Fibroblast of lung (primary cell): ENCODE data around the gene PLXNA4. TPM values are rescaled to one million over a fixed set of nuclear protein-coding genes. Genes with fewer than 3 reads are reported as not detected.

Source experiments
- DNase-seq, 2 donors: peaks; one replicate each; pipeline versions ENCODE4 v3.0.0 to v3.0.0-alpha.2; 2010; ENCODE audit warnings: low read depth in 2 of 2
- H2AFZ ChIP-seq: 2 replicates; pipeline ENCODE4 v1.5.1; 2012; ENCODE audit warnings: low read length, control low read depth, inconsistent platforms
- H3K27ac ChIP-seq: 2 replicates; pipeline ENCODE4 v1.5.1; 2011; ENCODE audit warnings: low read length, control low read depth; ENCODE audit not compliant: insufficient read depth
- H3K27me3 ChIP-seq: 2 replicates; pipeline ENCODE4 v1.5.1; 2011; ENCODE audit warnings: mild to moderate bottlenecking, low read length; ENCODE audit not compliant: control insufficient read depth, insufficient read depth
- H3K36me3 ChIP-seq: 2 replicates; pipeline ENCODE4 v1.5.1; 2011; ENCODE audit warnings: low read length; ENCODE audit not compliant: control insufficient read depth, insufficient read depth
- H3K4me1 ChIP-seq: 2 replicates; pipeline ENCODE4 v1.5.1; 2011; ENCODE audit warnings: low read length; ENCODE audit not compliant: control insufficient read depth, insufficient read depth; ENCODE audit errors: extremely low read depth
- H3K4me2 ChIP-seq: 2 replicates; pipeline ENCODE4 v1.5.1; 2011; ENCODE audit warnings: low read length, control low read depth; ENCODE audit not compliant: insufficient read depth; ENCODE audit errors: extremely low read depth
- H3K4me3 ChIP-seq, 4 experiments: fragments of 200-600 bp in 1 of 4; sonication (generic) in 1 of 4; replicated peaks in 1 of 4; 2 replicates each; pipeline ENCODE4 v1.5.1; 2011 to 2016; ENCODE audit warnings: low read length in 4 of 4, low read depth in 3 of 4, mild to moderate bottlenecking in 3 of 4, control low read depth in 2 of 4, inconsistent platforms in 1 of 4, mixed read lengths in 1 of 4; ENCODE audit not compliant: insufficient read depth in 1 of 4; ENCODE audit errors: control extremely low read depth in 1 of 4
- H3K79me2 ChIP-seq: 2 replicates; pipeline ENCODE4 v1.5.1; 2012; ENCODE audit warnings: mild to moderate bottlenecking, low read length, inconsistent platforms; ENCODE audit not compliant: control insufficient read depth, insufficient read depth
- H3K9ac ChIP-seq: 2 replicates; pipeline ENCODE4 v1.5.1; 2011; ENCODE audit warnings: mild to moderate bottlenecking, low read length, control low read depth; ENCODE audit not compliant: insufficient read depth
- H3K9me3 ChIP-seq: 2 replicates; pipeline ENCODE4 v1.5.1; 2012; ENCODE audit warnings: low read depth, low read length; ENCODE audit not compliant: control insufficient read depth, insufficient read depth
- H4K20me1 ChIP-seq: 2 replicates; pipeline ENCODE4 v1.5.1; 2011; ENCODE audit warnings: low read length; ENCODE audit not compliant: control insufficient read depth, insufficient read depth; ENCODE audit errors: extremely low read depth
- EZH2 ChIP-seq: IDR thresholded peaks from 2 replicates; pipeline ENCODE4 v1.5.1; 2012; ENCODE audit warnings: low read length, control low read depth, mild to moderate bottlenecking; ENCODE audit errors: missing control alignments
- polyA plus RNA-seq, 2 donors: library from polyadenylated mRNA; depleted of rRNA in 1 of 2; stranded (reverse) in 1 of 2; unstranded in 1 of 2; fragments of >200 nt; gene quantifications; 2 replicates each; pipeline ENCODE4 v1.2.1, GENCODE V29; 2011 to 2012; ENCODE audit warnings: missing spikeins in 1 of 2
- total RNA-seq: library from RNA; depleted of rRNA; stranded (reverse); fragments of >200 nt; gene quantifications from 2 replicates; pipeline ENCODE4 v1.2.1, GENCODE V29; 2014
- TF ChIP-seq, protein P1 (sequence below), 2 donors: IDR thresholded peaks in 1 of 2; conservative IDR thresholded peaks in 1 of 2; 1 replicate in 1 of 2; 2 replicates in 1 of 2; pipeline ENCODE4 v1.5.1; 2011 to 2012; ENCODE audit warnings: low read length in 2 of 2, control low read depth in 1 of 2, inconsistent platforms in 1 of 2, low read depth in 1 of 2, mild to moderate bottlenecking in 1 of 2

PLXNA4 gene
- total and polyA plus RNA-seq, 2 donors (not counting 1 experiment from before 2014, with no cell fraction given): 1.2 to 1.5 TPM

- H3K4me2 ChIP-seq: no peak overlapping the region
- no peaks in the 10 kb centered on the region for H3K9me3 ChIP-seq
- H3K36me3 ChIP-seq: no peaks in the 10 kb centered on the region
- no peaks in the 10 kb centered on the region for H3K79me2 ChIP-seq
- H3K9ac ChIP-seq: no peak overlapping the region
- DNase-seq: no peak
- peaks cover 16% of the 10 kb centered on the region for H3K4me1 ChIP-seq
- no peak overlapping the region for H3K27ac ChIP-seq
- TF ChIP-seq, protein P1, sequence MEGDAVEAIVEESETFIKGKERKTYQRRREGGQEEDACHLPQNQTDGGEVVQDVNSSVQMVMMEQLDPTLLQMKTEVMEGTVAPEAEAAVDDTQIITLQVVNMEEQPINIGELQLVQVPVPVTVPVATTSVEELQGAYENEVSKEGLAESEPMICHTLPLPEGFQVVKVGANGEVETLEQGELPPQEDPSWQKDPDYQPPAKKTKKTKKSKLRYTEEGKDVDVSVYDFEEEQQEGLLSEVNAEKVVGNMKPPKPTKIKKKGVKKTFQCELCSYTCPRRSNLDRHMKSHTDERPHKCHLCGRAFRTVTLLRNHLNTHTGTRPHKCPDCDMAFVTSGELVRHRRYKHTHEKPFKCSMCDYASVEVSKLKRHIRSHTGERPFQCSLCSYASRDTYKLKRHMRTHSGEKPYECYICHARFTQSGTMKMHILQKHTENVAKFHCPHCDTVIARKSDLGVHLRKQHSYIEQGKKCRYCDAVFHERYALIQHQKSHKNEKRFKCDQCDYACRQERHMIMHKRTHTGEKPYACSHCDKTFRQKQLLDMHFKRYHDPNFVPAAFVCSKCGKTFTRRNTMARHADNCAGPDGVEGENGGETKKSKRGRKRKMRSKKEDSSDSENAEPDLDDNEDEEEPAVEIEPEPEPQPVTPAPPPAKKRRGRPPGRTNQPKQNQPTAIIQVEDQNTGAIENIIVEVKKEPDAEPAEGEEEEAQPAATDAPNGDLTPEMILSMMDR (conservative IDR thresholded peaks at IDR 0.05 in 1 of 2, IDR thresholded peaks at IDR 0.05 in 1 of 2; ENCODE audit: low read depth in 1 of 2, low read length in 2 of 2): no peak
- TF ChIP-seq EZH2: no peak
- H3K4me3 ChIP-seq: no peak overlapping the region
- no peaks in the 10 kb centered on the region for H3K27me3 ChIP-seq
- H2AFZ ChIP-seq: no peak overlapping the region
- no peaks in the 10 kb centered on the region for H4K20me1 ChIP-seq
Measured at GRCh38 chr7:132423594-132424200, 152.6 kb downstream of the PLXNA4 start.

DNA sequence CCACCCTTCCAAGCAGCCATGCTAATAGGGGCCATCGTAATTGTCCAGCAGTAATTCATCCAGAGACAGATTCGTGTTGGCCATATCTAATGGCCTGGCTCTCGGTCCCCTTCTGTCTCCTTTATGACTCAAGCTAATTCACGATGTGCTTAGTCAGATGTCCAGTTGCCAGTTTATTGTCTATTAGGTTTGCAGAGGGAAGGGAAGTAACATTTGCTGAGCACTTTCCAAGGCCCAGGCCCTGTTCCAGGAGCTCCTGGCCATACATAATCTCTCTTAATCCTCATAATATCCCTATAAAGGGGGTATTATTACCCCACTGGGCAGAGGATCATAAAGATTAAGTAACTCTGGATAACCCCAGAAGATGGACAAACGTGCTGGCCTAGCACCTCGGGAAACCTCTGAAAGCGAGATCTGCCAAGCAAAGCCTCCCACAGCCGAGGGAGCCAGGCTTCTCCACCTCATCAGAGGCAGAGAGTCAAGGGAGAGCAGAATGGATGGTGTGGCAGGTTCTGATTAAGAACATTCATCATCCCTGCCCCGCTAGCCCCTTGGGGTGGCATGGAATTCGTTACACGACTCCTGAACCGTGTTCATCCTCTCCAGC is 153.7 kb downstream of the PLXNA4 start:
- Histone ChIP-seq H3K9me3 (no peaks in the 10 kb centered on the region), H3K79me2 (no peaks in the 10 kb centered on the region), H3K27ac (no peak overlapping the region), H3K4me1 (peaks cover 17% of the 10 kb centered on the region), H4K20me1 (no peaks in the 10 kb centered on the region), H3K4me2 (no peak overlapping the region), H3K36me3 (no peaks in the 10 kb centered on the region), H3K27me3 (no peaks in the 10 kb centered on the region), H2AFZ (no peak overlapping the region), H3K9ac (no peak overlapping the region), H3K4me3 (no peak overlapping the region)
- no peak for TF ChIP-seq EZH2
- TF ChIP-seq, protein P1 (conservative IDR thresholded peaks at IDR 0.05 in 1 of 2, IDR thresholded peaks at IDR 0.05 in 1 of 2; ENCODE audit: low read depth in 1 of 2, low read length in 2 of 2): no peak
- DNase-seq: peak; percentile 48 to 69

DNA sequence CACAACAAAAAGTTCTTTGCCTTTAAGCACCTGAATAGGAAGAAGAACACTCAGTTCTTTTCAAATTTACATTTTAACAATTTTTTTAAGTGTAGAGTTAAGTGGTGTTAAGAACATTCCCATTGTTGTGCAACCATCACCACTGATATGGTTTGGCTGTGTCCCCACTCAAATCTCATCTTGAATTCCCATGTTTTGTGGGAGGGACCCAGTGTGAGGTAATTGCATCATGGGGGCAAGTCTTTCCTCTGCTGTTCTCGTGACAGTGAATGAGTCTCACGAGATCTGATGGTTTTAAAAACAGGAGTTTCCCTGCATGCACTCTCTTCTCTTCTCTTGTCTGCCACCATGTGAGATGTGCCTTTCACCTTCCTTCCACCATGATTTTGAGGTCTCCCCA is 155.7 kb downstream of the PLXNA4 start:
- Histone ChIP-seq H3K4me2 (no peak overlapping the region), H3K9me3 (no peaks in the 10 kb centered on the region), H3K27me3 (no peaks in the 10 kb centered on the region), H3K36me3 (no peaks in the 10 kb centered on the region), H2AFZ (no peak overlapping the region), H3K4me3 (no peak overlapping the region), H3K9ac (no peak overlapping the region), H3K79me2 (no peaks in the 10 kb centered on the region), H4K20me1 (no peaks in the 10 kb centered on the region), H3K27ac (no peak overlapping the region), H3K4me1 (peaks cover 17% of the 10 kb centered on the region)
- no peak for TF ChIP-seq EZH2
- TF ChIP-seq, protein P1 (conservative IDR thresholded peaks at IDR 0.05 in 1 of 2, IDR thresholded peaks at IDR 0.05 in 1 of 2; ENCODE audit: low read depth in 1 of 2, low read length in 2 of 2): no peak
- DNase-seq: peak; percentile 36 to 66
